H9 (cell line): ENCODE measurements around the gene RNF225. TPM values are rescaled to one million over a fixed set of nuclear protein-coding genes. Genes with fewer than 3 reads are reported as not detected.
A peak's percentile ranks its signal among the peaks of the same experiment; 100 is the strongest.

ENCODE experiments used
- DNase-seq: peaks from one replicate; pipeline ENCODE4 v3.0.0-alpha.2; 2017
- H2AFZ ChIP-seq: one replicate; pipeline ENCODE4 v1.6.1; 2013; ENCODE audit warnings: mild to moderate bottlenecking, low read length, control low read depth, moderate library complexity
- H2AK5ac ChIP-seq: 2 replicates; pipeline ENCODE4 v1.6.1; 2013; ENCODE audit warnings: low read length, control low read depth, mixed read lengths; ENCODE audit not compliant: insufficient read length
- H2BK120ac ChIP-seq: one replicate; pipeline ENCODE4 v1.6.1; 2013; ENCODE audit warnings: low read depth, mild to moderate bottlenecking, low read length, control low read depth, inconsistent platforms; ENCODE audit not compliant: poor library complexity, severe bottlenecking
- H2BK12ac ChIP-seq: 2 replicates; pipeline ENCODE4 v1.6.1; 2013; ENCODE audit warnings: low read length, control low read depth, mixed read lengths, low read depth; ENCODE audit not compliant: insufficient read length
- H2BK15ac ChIP-seq: 2 replicates; pipeline ENCODE4 v1.6.1; 2013; ENCODE audit warnings: low read depth, low read length, control low read depth
- H2BK20ac ChIP-seq: one replicate; pipeline ENCODE4 v1.6.1; 2013; ENCODE audit warnings: low read depth, mild to moderate bottlenecking, low read length, control low read depth, inconsistent platforms; ENCODE audit not compliant: poor library complexity, severe bottlenecking
- H2BK5ac ChIP-seq: 2 replicates; pipeline ENCODE4 v1.6.1; 2013; ENCODE audit warnings: low read length, control low read depth, mixed read lengths; ENCODE audit not compliant: insufficient read length
- H3K14ac ChIP-seq: 2 replicates; pipeline ENCODE4 v1.6.1; 2013; ENCODE audit warnings: low read length, control low read depth; ENCODE audit not compliant: insufficient read depth
- H3K18ac ChIP-seq: 2 replicates; pipeline ENCODE4 v1.6.1; 2013; ENCODE audit warnings: low read depth, mild to moderate bottlenecking, mixed read lengths, low read length, control low read depth; ENCODE audit not compliant: insufficient read length
- H3K23ac ChIP-seq: 2 replicates; pipeline ENCODE4 v1.6.1; 2013; ENCODE audit warnings: low read length, control low read depth, mixed read lengths, low read depth; ENCODE audit not compliant: insufficient read length
- H3K23me2 ChIP-seq: 2 replicates; pipeline ENCODE4 v1.6.1; 2013; ENCODE audit warnings: low read depth, mild to moderate bottlenecking, mixed read lengths, low read length, control low read depth; ENCODE audit not compliant: insufficient read length, poor library complexity, severe bottlenecking
- H3K27ac ChIP-seq: 2 replicates; pipeline ENCODE4 v1.5.1; 2013; ENCODE audit warnings: low read length, control low read depth, mixed read lengths, low read depth; ENCODE audit not compliant: insufficient read length
- H3K27me3 ChIP-seq: 2 replicates; pipeline ENCODE4 v1.6.1; 2013; ENCODE audit warnings: low read length, control low read depth, inconsistent platforms; ENCODE audit not compliant: insufficient read depth
- H3K4ac ChIP-seq: 2 replicates; pipeline ENCODE4 v1.6.1; 2013; ENCODE audit warnings: low read depth, mild to moderate bottlenecking, control low read depth, inconsistent platforms, low read length, moderate library complexity
- H3K4me1 ChIP-seq: 2 replicates; pipeline ENCODE4 v1.6.1; 2013; ENCODE audit warnings: low read length, control low read depth, inconsistent platforms; ENCODE audit not compliant: insufficient read depth
- H3K4me2 ChIP-seq: 2 replicates; pipeline ENCODE4 v1.6.1; 2013; ENCODE audit warnings: low read length, control low read depth, mixed read lengths; ENCODE audit not compliant: insufficient read length, insufficient read depth
- H3K56ac ChIP-seq: 2 replicates; pipeline ENCODE4 v1.6.1; 2013; ENCODE audit warnings: low read depth, mild to moderate bottlenecking, mixed read lengths, low read length, control low read depth; ENCODE audit not compliant: insufficient read length
- H3K79me1 ChIP-seq: 2 replicates; pipeline ENCODE4 v1.6.1; 2013; ENCODE audit warnings: low read depth, mild to moderate bottlenecking, moderate library complexity, low read length, control low read depth, inconsistent platforms; ENCODE audit not compliant: insufficient read depth, poor library complexity, severe bottlenecking
- H3K79me2 ChIP-seq: 2 replicates; pipeline ENCODE4 v1.6.1; 2013; ENCODE audit warnings: low read length, control low read depth, inconsistent platforms; ENCODE audit not compliant: insufficient read depth
- H3K9ac ChIP-seq: 2 replicates; pipeline ENCODE4 v1.6.1; 2013; ENCODE audit warnings: low read length, control low read depth, mixed read lengths; ENCODE audit not compliant: insufficient read length; ENCODE audit errors: extremely low read depth
- H3K9me3 ChIP-seq: one replicate; pipeline ENCODE4 v1.6.1; 2013; ENCODE audit warnings: low read depth, low read length, inconsistent platforms; ENCODE audit not compliant: control insufficient read depth
- H3T11ph ChIP-seq: one replicate; pipeline ENCODE4 v1.6.1; 2013; ENCODE audit warnings: mild to moderate bottlenecking, low read length, control low read depth, inconsistent platforms
- H4K20me1 ChIP-seq: one replicate; pipeline ENCODE4 v1.6.1; 2013; ENCODE audit not compliant: control insufficient read depth, insufficient read length, insufficient read depth
- H4K5ac ChIP-seq: 2 replicates; pipeline ENCODE4 v1.6.1; 2013; ENCODE audit warnings: low read depth, mild to moderate bottlenecking, mixed read lengths, low read length, control low read depth; ENCODE audit not compliant: insufficient read length
- H4K8ac ChIP-seq: replicated peaks from 2 replicates; pipeline ENCODE4 v1.6.1; 2013; ENCODE audit warnings: low read length, control low read depth, mixed read lengths, low read depth; ENCODE audit not compliant: insufficient read length
- H4K91ac ChIP-seq: 2 replicates; pipeline ENCODE4 v1.6.1; 2013; ENCODE audit warnings: low read depth, mild to moderate bottlenecking, moderate library complexity, mixed read lengths, low read length, control low read depth; ENCODE audit not compliant: insufficient read length
- H3K27ac Mint-ChIP-seq, 3 experiments: 2 replicates in 2 of 3; 3 replicates in 1 of 3; pipeline ENCODE4 v1.8.0; 2020 to 2021; ENCODE audit warnings: mixed read lengths in 3 of 3, mild to moderate bottlenecking in 1 of 3, moderate library complexity in 1 of 3
- H3K27me3 Mint-ChIP-seq: 2 replicates; pipeline ENCODE4 v1.8.0; 2021; ENCODE audit warnings: low read depth, mild to moderate bottlenecking, moderate library complexity, mixed read lengths
- H3K36me3 Mint-ChIP-seq, 3 experiments: 2 replicates in 2 of 3; 3 replicates in 1 of 3; pipeline ENCODE4 v1.8.0; 2020 to 2021; ENCODE audit warnings: low read depth in 3 of 3, mixed read lengths in 3 of 3; ENCODE audit not compliant: insufficient read depth in 1 of 3
- H3K4me1 Mint-ChIP-seq, 2 experiments: 2 replicates each; pipeline ENCODE4 v1.8.0; 2020; ENCODE audit warnings: mixed read lengths in 2 of 2
- H3K4me3 Mint-ChIP-seq, 2 experiments: 2 replicates in 1 of 2; 3 replicates in 1 of 2; pipeline ENCODE4 v1.8.0; 2020 to 2021; ENCODE audit warnings: mild to moderate bottlenecking in 2 of 2, mixed read lengths in 2 of 2, moderate library complexity in 1 of 2
- H3K9me3 Mint-ChIP-seq, 2 experiments: 2 replicates in 1 of 2; 3 replicates in 1 of 2; pipeline ENCODE4 v1.8.0; 2020; ENCODE audit warnings: mild to moderate bottlenecking in 2 of 2, mixed read lengths in 2 of 2, moderate library complexity in 1 of 2
- CTCF ChIP-seq: fragments of 200-600 bp; sonication (generic); conservative IDR thresholded peaks from 3 replicates; pipeline ENCODE4 v1.8.0; 2021; ENCODE audit warnings: antibody characterized with exemption, mild to moderate bottlenecking
- WGBS: extraction: QIAGEN DNeasy Blood & Tissue Kit; methylation state at CpG from one replicate; pipeline ENCODE4 v1.1.7; 2013; ENCODE audit warnings: missing lambda C conversion rate, low lambda C conversion rate, mixed read lengths; ENCODE audit not compliant: insufficient read length; ENCODE audit errors: extremely low coverage; 5-methylcytosine and 5-hydroxymethylcytosine counted together
- total RNA-seq: library from RNA; stranded (reverse); gene quantifications from 2 replicates; pipeline ENCODE4 v1.2.1, GENCODE V29; 2021

Gene RNF225
- total RNA-seq, 1 experiment from 2014 or later: 2.1 TPM

- Mint-ChIP-seq H3K27me3 (no peaks in the 10 kb centered on the region), H3K4me1 (no peaks in the 10 kb centered on the region), H3K36me3 (peaks cover 0 to 3% (median 0%) of the 10 kb centered on the region in 3 experiments; a peak in 1 of 7 replicates), H3K27ac (peak overlapping the region in 1 of 3 experiments; percentile 66; a peak in 2 of 7 replicates), H3K9me3 (no peaks in the 10 kb centered on the region), H3K4me3 (no peak overlapping the region)
- Histone ChIP-seq H2BK120ac (no peak overlapping the region), H4K20me1 (no peaks in the 10 kb centered on the region), H3K23me2 (no peaks in the 10 kb centered on the region), H2BK5ac (no peak overlapping the region), H3K27me3 (no peaks in the 10 kb centered on the region), H3K23ac (no peak overlapping the region), H3K79me2 (no peaks in the 10 kb centered on the region), H2AK5ac (no peak overlapping the region), H2AFZ (no peak overlapping the region), H2BK15ac (no peak overlapping the region), H4K5ac (no peak overlapping the region), H3T11ph (no peak overlapping the region), H2BK12ac (no peak overlapping the region), H4K91ac (no peak overlapping the region), H3K9ac (no peak overlapping the region), H3K18ac (no peak overlapping the region), H3K9me3 (no peaks in the 10 kb centered on the region), H4K8ac (no peak overlapping the region), H2BK20ac (no peak overlapping the region), H3K56ac (no peak overlapping the region), H3K4me2 (no peak overlapping the region), H3K27ac (no peak overlapping the region), H3K4me1 (no peaks in the 10 kb centered on the region), H3K14ac (no peak overlapping the region), H3K4ac (no peak overlapping the region), H3K79me1 (no peaks in the 10 kb centered on the region)
- TF ChIP-seq CTCF: peak; percentile 59
- no peak for DNase-seq
- whole genome bisulfite sequencing: no CpG with 5 or more reads among the region's 15 CpGs
Observed at GRCh38 chr19:58372311-58373133, 22.9 kb upstream of the RNF225 start.
